Measurements from ENCODE around the gene ENTREP1. TPM values are rescaled to one million over a fixed set of nuclear protein-coding genes. Genes with fewer than 3 reads are reported as not detected.

The ENTREP1 gene
- total and polyA plus RNA-seq, 2 donors (not counting 1 experiment from before 2014, with no cell fraction given) = not detected

GRCh38 chr9:69346596-69347390 is 21.8 kb downstream of the ENTREP1 start:
- intact Hi-C loops (cut with micrococcal nuclease) = no loop called here
- no peak overlapping the region for H3K27ac ChIP-seq (ENCODE audit: low read length in 2 of 2)
- Mint-ChIP-seq H3K27ac (no peak overlapping the region), H3K27me3 (peaks cover 17% of the 10 kb centered on the region), H3K4me1 (no peaks in the 10 kb centered on the region), H3K4me3 (no peak overlapping the region), H3K9me3 (ENCODE audit: insufficient read depth) (no peaks in the 10 kb centered on the region)
- H3K36me3 ChIP-seq (replicated peaks in 1 of 2; ENCODE audit: control extremely low read depth in 1 of 2, control insufficient read depth in 1 of 2, extremely low read depth in 1 of 2, insufficient read depth in 2 of 2, low read length in 1 of 2) = no peaks in the 10 kb centered on the region
- H3K4me3 ChIP-seq (ENCODE audit: control extremely low read depth in 1 of 5, extremely low read depth in 1 of 5, insufficient read depth in 1 of 5, low read depth in 2 of 5, low read length in 4 of 5) = no peak overlapping the region
- no peaks in the 10 kb centered on the region for H4K20me1 ChIP-seq (ENCODE audit: control insufficient read depth, insufficient read depth, low read length, poor library complexity, severe bottlenecking)
- H3K79me2 ChIP-seq (ENCODE audit: control insufficient read depth, insufficient read depth, low read length) = no peaks in the 10 kb centered on the region
- WGBS (ENCODE audit: insufficient coverage) = 85% methylated on average over 4 of the region's 6 CpGs
- DNase-seq = no peak
- H3K9me3 ChIP-seq (ENCODE audit: control extremely low read depth in 1 of 3, control insufficient read depth in 2 of 3, insufficient read depth in 1 of 3, low read length in 2 of 3) = no peaks in the 10 kb centered on the region
- no peaks in the 10 kb centered on the region for H3K4me1 ChIP-seq (ENCODE audit: control insufficient read depth in 2 of 2, insufficient read depth in 2 of 2, low read length in 2 of 2)
- POLR2A ChIA-PET = no interaction called here
- H3K4me2 ChIP-seq (replicated peaks; ENCODE audit: low read depth, low read length, poor library complexity, severe bottlenecking) = no peak overlapping the region
- ATAC-seq (ENCODE audit: low read depth) = no peak
- H2AFZ ChIP-seq (ENCODE audit: insufficient read depth, low read depth, low read length, poor library complexity, severe bottlenecking) = no peak overlapping the region
- CTCF ChIA-PET = no interaction called here
- TF ChIP-seq EZH2 (IDR thresholded peaks at IDR 0.05; ENCODE audit: borderline replicate concordance, insufficient read depth, low read depth, low read length, poor library complexity, severe bottlenecking) = no peak
- TF ChIP-seq, protein P1, sequence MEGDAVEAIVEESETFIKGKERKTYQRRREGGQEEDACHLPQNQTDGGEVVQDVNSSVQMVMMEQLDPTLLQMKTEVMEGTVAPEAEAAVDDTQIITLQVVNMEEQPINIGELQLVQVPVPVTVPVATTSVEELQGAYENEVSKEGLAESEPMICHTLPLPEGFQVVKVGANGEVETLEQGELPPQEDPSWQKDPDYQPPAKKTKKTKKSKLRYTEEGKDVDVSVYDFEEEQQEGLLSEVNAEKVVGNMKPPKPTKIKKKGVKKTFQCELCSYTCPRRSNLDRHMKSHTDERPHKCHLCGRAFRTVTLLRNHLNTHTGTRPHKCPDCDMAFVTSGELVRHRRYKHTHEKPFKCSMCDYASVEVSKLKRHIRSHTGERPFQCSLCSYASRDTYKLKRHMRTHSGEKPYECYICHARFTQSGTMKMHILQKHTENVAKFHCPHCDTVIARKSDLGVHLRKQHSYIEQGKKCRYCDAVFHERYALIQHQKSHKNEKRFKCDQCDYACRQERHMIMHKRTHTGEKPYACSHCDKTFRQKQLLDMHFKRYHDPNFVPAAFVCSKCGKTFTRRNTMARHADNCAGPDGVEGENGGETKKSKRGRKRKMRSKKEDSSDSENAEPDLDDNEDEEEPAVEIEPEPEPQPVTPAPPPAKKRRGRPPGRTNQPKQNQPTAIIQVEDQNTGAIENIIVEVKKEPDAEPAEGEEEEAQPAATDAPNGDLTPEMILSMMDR (IDR thresholded peaks at IDR 0.05) = no peak
- H3K27me3 ChIP-seq (replicated peaks in 1 of 4; ENCODE audit: control extremely low read depth in 1 of 4, control insufficient read depth in 3 of 4, insufficient read depth in 4 of 4, low read length in 3 of 4) = no peaks in the 10 kb centered on the region
- no peak overlapping the region for H3K9ac ChIP-seq (ENCODE audit: low read length)

- Mint-ChIP-seq H3K4me1 (no peaks in the 10 kb centered on the region), H3K4me3 (no peak overlapping the region), H3K9me3 (ENCODE audit: insufficient read depth) (no peaks in the 10 kb centered on the region), H3K27ac (no peak overlapping the region), H3K27me3 (peaks cover 18% of the 10 kb centered on the region)
- ChIA-PET POLR2A (no interaction called here), CTCF (no interaction called here)
- H4K20me1 ChIP-seq (ENCODE audit: control insufficient read depth, insufficient read depth, low read length, poor library complexity, severe bottlenecking) = no peaks in the 10 kb centered on the region
- DNase-seq = no peak
- no peaks in the 10 kb centered on the region for H3K36me3 ChIP-seq (replicated peaks in 1 of 2; ENCODE audit: control extremely low read depth in 1 of 2, control insufficient read depth in 1 of 2, extremely low read depth in 1 of 2, insufficient read depth in 2 of 2, low read length in 1 of 2)
- H3K4me3 ChIP-seq (ENCODE audit: control extremely low read depth in 1 of 5, extremely low read depth in 1 of 5, insufficient read depth in 1 of 5, low read depth in 2 of 5, low read length in 4 of 5) = no peak overlapping the region
- H3K9ac ChIP-seq (ENCODE audit: low read length) = no peak overlapping the region
- WGBS (ENCODE audit: insufficient coverage) = no CpG with 5 or more reads among the region's 1 CpG
- H3K27ac ChIP-seq (ENCODE audit: low read length in 2 of 2) = no peak overlapping the region
- TF ChIP-seq, protein P1 (IDR thresholded peaks at IDR 0.05) = no peak
- TF ChIP-seq EZH2 (IDR thresholded peaks at IDR 0.05; ENCODE audit: borderline replicate concordance, insufficient read depth, low read depth, low read length, poor library complexity, severe bottlenecking) = no peak
- no peak overlapping the region for H3K4me2 ChIP-seq (replicated peaks; ENCODE audit: low read depth, low read length, poor library complexity, severe bottlenecking)
- no peak overlapping the region for H2AFZ ChIP-seq (ENCODE audit: insufficient read depth, low read depth, low read length, poor library complexity, severe bottlenecking)
- no peak for ATAC-seq (ENCODE audit: low read depth)
- H3K4me1 ChIP-seq (ENCODE audit: control insufficient read depth in 2 of 2, insufficient read depth in 2 of 2, low read length in 2 of 2) = no peaks in the 10 kb centered on the region
- no peaks in the 10 kb centered on the region for H3K79me2 ChIP-seq (ENCODE audit: control insufficient read depth, insufficient read depth, low read length)
- intact Hi-C loops (cut with micrococcal nuclease) = no loop called here
- no peaks in the 10 kb centered on the region for H3K9me3 ChIP-seq (ENCODE audit: control extremely low read depth in 1 of 3, control insufficient read depth in 2 of 3, insufficient read depth in 1 of 3, low read length in 2 of 3)
- H3K27me3 ChIP-seq (replicated peaks in 1 of 4; ENCODE audit: control extremely low read depth in 1 of 4, control insufficient read depth in 3 of 4, insufficient read depth in 4 of 4, low read length in 3 of 4) = no peaks in the 10 kb centered on the region
Observed at GRCh38 chr9:69347607-69348006, 22.6 kb downstream of the ENTREP1 start.
